Measurements from ENCODE around the gene NPAS3.

- TF ChIP-seq EZH2 (IDR thresholded peaks at IDR 0.05; ENCODE audit: borderline replicate concordance, low read depth, low read length, severe bottlenecking) (no peak), CTCF (IDR thresholded peaks at IDR 0.05; ENCODE audit: borderline replicate concordance, extremely low read depth, low read length, poor library complexity, severe bottlenecking) (no peak)
These were observed 393.8 kb downstream of the NPAS3 start for GRCh38 chr14:33332497-33332896.

All from DND-41 (cell line).